Measurements from ENCODE around the gene PCDHB9.
"Not testable (repeated sequence)": the region's sequence is repeated elsewhere in the genome, so short reads cannot be mapped to it uniquely, and the experiment has no call there.

Gene PCDHB9

DNA sequence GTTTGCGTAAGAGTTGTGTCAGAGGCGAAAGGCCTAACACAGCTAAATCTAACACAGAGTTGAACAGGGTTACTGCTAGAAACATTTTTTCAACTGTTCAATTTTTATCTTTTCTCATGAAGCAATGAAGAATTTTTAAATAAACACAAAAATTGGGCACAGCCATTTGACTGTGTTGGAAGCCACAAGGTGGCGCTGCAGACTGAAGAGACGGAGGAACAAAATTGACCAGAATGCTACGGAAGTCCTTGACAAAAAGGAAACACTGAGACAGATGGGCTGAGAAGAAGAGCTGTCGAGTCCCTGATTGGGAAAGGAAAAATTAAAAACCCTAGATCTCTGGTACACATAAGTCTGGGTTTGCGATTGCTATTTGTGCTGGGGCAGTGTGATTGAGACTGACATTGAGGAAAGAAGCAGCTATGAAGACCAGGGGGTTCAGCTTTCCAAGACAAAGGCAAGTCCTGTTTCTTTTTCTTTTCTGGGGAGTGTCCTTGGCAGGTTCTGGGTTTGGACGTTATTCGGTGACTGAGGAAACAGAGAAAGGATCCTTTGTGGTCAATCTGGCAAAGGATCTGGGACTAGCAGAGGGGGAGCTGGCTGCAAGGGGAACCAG is at the start of gene PCDHB9:
Gene PCDHB9 (plus strand): TSS at position 265 of the 616 bp plus-strand sequence. CDS start 158 bp downstream, at position 423.
- Histone ChIP-seq H3K27ac (no peak within 1 kb of the TSS), H3K36me3 (ENCODE audit: insufficient read depth, low read length) (no peaks in the 10 kb centered on the region), H3K4me3 (peak within 1 kb of the TSS; percentile 66), H3K9ac (ENCODE audit: insufficient read length) (peak within 1 kb of the TSS; percentile 66), H3K9me3 (ENCODE audit: low read depth, low read length) (no peaks in the 10 kb centered on the region)
- TF ChIP-seq POLR2AphosphoS5 (IDR thresholded peaks at IDR 0.05; ENCODE audit: borderline replicate concordance, low read depth, low read length) = no peak
- TF ChIP-seq EZH2 (IDR thresholded peaks at IDR 0.05) = no peak
- TF ChIP-seq FOXP2 (optimal IDR thresholded peaks at IDR 0.05; ENCODE audit: control extremely low read depth, extremely low read length, insufficient read depth) = no peak
- no peak for DNase-seq (ENCODE audit: low read depth, low spot score)

DNA sequence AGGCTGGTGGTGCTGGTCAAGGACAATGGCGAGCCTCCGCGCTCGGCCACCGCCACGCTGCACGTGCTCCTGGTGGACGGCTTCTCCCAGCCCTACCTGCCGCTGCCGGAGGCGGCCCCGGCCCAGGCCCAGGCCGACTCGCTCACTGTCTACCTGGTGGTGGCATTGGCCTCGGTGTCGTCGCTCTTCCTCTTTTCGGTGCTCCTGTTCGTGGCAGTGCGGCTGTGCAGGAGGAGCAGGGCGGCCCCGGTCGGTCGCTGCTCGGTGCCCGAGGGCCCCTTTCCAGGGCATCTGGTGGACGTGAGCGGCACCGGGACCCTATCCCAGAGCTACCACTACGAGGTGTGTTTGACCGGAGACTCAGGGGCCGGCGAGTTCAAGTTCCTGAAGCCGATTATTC is 49.6 kb upstream of the PCDHB9 start:
- DNase-seq (ENCODE audit: low read depth, low spot score); H3K9ac ChIP-seq (ENCODE audit: insufficient read length); H3K9me3 ChIP-seq (ENCODE audit: low read depth, low read length); H3K27ac ChIP-seq; H3K4me3 ChIP-seq: not testable (repeated sequence)
- H3K36me3 ChIP-seq (ENCODE audit: insufficient read depth, low read length) = peaks cover 27% of the 10 kb centered on the region

DNA sequence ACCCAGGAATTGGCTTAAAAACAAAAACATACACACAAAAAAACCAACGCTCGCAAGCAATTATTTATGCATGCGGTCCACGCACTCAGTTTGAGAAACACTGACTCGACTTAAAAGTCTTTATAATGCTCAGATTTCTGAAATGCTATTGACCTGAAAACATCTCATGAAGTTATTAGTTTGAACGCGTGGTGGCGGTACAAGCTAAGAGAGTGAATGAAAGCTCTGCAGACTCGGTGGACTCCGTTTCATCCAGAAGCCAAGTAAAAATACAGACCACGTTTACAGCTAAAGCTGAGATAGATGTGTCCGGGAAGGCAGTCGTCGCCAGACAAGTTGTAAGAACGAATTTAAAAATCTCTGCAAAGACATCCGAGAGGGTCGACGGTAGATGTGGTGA is 37.1 kb upstream of the PCDHB9 start, which contains the start of gene PCDHB6:
Gene PCDHB6 (plus strand): TSS at position 246 of the 400 bp plus-strand sequence. CDS start 201 bp downstream, outside the sequence.
- no peak for DNase-seq (ENCODE audit: low read depth, low spot score)
- Histone ChIP-seq H3K36me3 (ENCODE audit: insufficient read depth, low read length) (no peaks in the 10 kb centered on the region), H3K4me3 (no peak within 1 kb of the TSS)

DNA sequence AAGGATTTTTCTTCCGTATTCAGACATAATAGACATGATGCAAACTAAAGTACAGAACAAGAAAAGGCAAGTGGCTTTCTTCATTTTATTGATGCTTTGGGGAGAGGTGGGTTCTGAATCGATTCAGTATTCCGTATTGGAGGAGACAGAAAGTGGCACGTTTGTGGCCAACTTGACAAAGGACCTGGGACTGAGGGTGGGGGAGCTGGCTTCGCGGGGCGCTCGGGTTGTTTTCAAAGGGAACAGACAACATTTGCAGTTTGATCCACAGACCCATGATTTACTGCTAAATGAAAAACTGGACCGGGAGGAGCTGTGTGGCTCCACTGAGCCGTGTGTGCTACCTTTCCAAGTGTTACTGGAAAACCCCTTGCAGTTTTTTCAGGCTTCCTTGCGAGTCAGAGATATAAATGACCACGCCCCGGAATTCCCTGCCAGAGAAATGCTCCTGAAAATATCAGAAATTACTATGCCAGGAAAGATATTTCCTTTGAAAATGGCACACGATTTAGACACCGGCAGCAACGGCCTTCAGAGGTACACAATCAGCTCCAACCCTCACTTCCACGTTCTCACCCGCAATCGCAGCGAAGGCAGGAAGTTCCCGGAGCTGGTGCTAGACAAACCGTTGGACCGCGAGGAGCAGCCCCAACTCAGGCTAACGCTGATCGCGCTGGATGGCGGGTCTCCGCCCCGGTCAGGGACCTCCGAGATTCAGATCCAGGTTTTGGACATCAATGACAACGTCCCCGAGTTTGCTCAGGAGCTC is 36.6 kb upstream of the PCDHB9 start:
- 0 out of 2 replicates have a peak, but pooled peaks cover 3% of the 10 kb centered on the region for H3K9me3 ChIP-seq (ENCODE audit: low read depth, low read length)
- H3K36me3 ChIP-seq (ENCODE audit: insufficient read depth, low read length) = no peaks in the 10 kb centered on the region
- no peak overlapping the region for H3K9ac ChIP-seq (ENCODE audit: insufficient read length)
- no peak overlapping the region for H3K4me3 ChIP-seq
- DNase-seq (ENCODE audit: low read depth, low spot score) = no peak
- H3K27ac ChIP-seq = no peak overlapping the region
- no peak for TF ChIP-seq EZH2 (IDR thresholded peaks at IDR 0.05)
- TF ChIP-seq POLR2AphosphoS5 (IDR thresholded peaks at IDR 0.05; ENCODE audit: borderline replicate concordance, low read depth, low read length) = no peak
- no peak for TF ChIP-seq FOXP2 (optimal IDR thresholded peaks at IDR 0.05; ENCODE audit: control extremely low read depth, extremely low read length, insufficient read depth)

More for the DNA sequence above, 37.1 kb upstream of the PCDHB9 start, which contains the start of gene PCDHB6:
- no peak within 1 kb of the TSS for H3K9ac ChIP-seq (ENCODE audit: insufficient read length)
- H3K9me3 ChIP-seq (ENCODE audit: low read depth, low read length) = no peaks in the 10 kb centered on the region
- TF ChIP-seq POLR2AphosphoS5 (IDR thresholded peaks at IDR 0.05; ENCODE audit: borderline replicate concordance, low read depth, low read length) (no peak), FOXP2 (optimal IDR thresholded peaks at IDR 0.05; ENCODE audit: control extremely low read depth, extremely low read length, insufficient read depth) (no peak), EZH2 (IDR thresholded peaks at IDR 0.05) (no peak)
- no peak within 1 kb of the TSS for H3K27ac ChIP-seq

DNA sequence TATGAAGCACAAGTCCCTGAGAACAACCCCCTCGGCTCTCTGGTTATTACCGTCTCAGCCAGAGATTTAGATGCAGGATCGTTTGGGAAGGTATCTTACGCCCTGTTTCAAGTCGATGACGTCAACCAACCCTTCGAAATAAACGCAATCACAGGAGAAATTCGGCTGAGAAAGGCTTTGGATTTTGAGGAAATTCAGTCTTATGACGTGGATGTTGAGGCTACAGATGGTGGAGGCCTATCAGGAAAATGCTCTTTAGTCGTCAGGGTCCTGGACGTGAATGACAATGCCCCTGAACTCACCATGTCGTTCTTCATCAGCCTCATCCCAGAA is 36.0 kb upstream of the PCDHB9 start:
- no peak for DNase-seq (ENCODE audit: low read depth, low spot score)
- Histone ChIP-seq H3K27ac (no peak overlapping the region), H3K9me3 (ENCODE audit: low read depth, low read length) (0 out of 2 replicates have a peak, but pooled peaks cover 3% of the 10 kb centered on the region), H3K9ac (ENCODE audit: insufficient read length) (no peak overlapping the region), H3K36me3 (ENCODE audit: insufficient read depth, low read length) (no peaks in the 10 kb centered on the region), H3K4me3 (no peak overlapping the region)
- TF ChIP-seq POLR2AphosphoS5 (IDR thresholded peaks at IDR 0.05; ENCODE audit: borderline replicate concordance, low read depth, low read length) (no peak), FOXP2 (optimal IDR thresholded peaks at IDR 0.05; ENCODE audit: control extremely low read depth, extremely low read length, insufficient read depth) (no peak), EZH2 (IDR thresholded peaks at IDR 0.05) (no peak)

DNA sequence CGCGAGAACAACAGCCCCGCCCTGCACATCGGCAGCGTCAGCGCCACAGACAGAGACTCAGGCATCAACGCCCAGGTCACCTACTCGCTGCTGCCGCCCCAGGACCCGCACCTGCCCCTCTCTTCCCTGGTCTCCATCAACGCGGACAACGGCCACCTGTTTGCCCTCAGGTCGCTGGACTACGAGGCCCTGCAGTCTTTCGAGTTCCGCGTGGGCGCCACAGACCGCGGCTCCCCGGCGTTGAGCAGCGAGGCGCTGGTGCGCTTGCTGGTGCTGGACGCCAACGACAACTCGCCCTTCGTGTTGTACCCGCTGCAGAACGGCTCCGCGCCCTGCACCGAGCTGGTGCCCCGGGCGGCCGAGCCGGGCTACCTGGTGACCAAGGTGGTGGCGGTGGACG is 35.3 kb upstream of the PCDHB9 start:
- not testable (repeated sequence) for DNase-seq (ENCODE audit: low read depth, low spot score); H3K36me3 ChIP-seq (ENCODE audit: insufficient read depth, low read length); H3K9ac ChIP-seq (ENCODE audit: insufficient read length); H3K9me3 ChIP-seq (ENCODE audit: low read depth, low read length); H3K27ac ChIP-seq; H3K4me3 ChIP-seq

DNA sequence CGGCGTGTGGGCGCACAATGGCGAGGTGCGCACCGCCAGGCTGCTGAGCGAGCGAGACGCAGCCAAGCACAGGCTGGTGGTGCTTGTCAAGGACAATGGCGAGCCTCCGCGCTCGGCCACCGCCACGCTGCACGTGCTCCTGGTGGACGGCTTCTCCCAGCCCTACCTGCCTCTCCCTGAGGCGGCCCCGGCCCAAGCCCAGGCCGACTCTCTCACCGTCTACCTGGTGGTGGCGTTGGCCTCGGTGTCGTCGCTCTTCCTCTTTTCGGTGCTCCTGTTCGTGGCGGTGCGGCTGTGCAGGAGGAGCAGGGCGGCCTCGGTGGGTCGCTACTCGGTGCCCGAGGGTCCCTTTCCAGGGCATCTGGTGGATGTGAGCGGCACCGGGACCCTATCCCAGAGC is 34.9 kb upstream of the PCDHB9 start:
- not testable (repeated sequence) for DNase-seq (ENCODE audit: low read depth, low spot score); H3K4me3 ChIP-seq; H3K9ac ChIP-seq (ENCODE audit: insufficient read length); H3K9me3 ChIP-seq (ENCODE audit: low read depth, low read length); H3K27ac ChIP-seq; H3K36me3 ChIP-seq (ENCODE audit: insufficient read depth, low read length)

DNA sequence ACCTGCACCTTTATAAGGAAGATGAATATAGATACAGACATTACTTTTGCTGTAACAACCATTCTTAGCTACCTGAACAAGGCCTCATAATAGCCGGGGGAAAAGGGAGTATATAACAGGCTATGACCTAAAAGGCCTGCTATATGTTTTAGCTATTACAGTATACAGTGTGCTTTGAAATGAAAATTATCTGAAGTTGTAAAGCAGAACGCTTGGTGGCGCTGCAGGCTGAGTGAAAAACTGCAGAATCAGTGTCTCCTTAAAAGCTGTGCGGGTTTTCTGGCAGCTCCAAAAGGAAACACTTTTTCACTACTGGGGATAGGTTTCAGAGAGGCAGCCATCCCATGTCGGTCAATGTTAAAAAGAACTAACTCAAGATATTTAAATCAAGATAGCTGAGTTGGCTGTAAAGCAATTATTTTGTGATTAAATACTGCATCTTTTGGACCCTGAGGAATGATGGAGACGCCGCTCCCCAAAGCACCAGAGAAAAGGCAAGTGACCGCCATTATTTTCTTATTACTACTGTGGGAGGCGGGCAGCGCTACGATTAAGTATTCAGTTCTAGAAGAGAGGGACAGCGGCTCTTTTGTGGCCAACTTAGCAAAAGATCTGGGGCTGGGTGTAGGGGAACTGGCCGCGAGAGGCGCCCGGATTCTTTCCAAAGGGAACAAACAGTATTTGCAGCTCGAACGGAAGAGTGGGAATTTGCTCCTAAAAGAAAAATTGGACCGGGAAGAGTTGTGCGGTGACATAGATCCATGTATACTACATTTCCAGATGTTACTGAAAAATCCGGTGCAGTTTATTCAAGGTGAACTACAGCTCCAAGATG is 31.2 kb upstream of the PCDHB9 start:
- Histone ChIP-seq H3K9ac (ENCODE audit: insufficient read length) (no peak overlapping the region), H3K4me3 (no peak overlapping the region), H3K9me3 (ENCODE audit: low read depth, low read length) (0 out of 2 replicates have a peak, but pooled peaks cover 3% of the 10 kb centered on the region), H3K27ac (no peak overlapping the region), H3K36me3 (ENCODE audit: insufficient read depth, low read length) (no peaks in the 10 kb centered on the region)
- TF ChIP-seq EZH2 (IDR thresholded peaks at IDR 0.05) = no peak
- TF ChIP-seq FOXP2 (optimal IDR thresholded peaks at IDR 0.05; ENCODE audit: control extremely low read depth, extremely low read length, insufficient read depth) = no peak
- no peak for TF ChIP-seq POLR2AphosphoS5 (IDR thresholded peaks at IDR 0.05; ENCODE audit: borderline replicate concordance, low read depth, low read length)
- no peak for DNase-seq (ENCODE audit: low read depth, low spot score)

DNA sequence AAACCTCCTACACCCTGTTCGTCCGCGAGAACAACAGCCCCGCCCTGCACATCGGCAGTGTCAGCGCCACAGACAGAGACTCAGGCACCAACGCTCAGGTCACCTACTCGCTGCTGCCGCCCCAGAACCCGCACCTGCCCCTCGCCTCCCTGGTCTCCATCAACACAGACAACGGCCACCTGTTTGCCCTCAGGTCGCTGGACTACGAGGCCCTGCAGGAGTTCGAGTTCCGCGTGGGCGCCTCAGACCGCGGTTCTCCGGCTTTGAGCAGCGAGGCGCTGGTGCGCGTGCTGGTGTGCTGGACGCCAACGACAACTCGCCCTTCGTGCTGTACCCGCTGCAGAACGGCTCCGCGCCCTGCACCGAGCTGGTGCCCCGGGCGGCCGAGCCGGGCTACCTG is 29.6 kb upstream of the PCDHB9 start:
- not testable (repeated sequence) for DNase-seq (ENCODE audit: low read depth, low spot score); H3K9me3 ChIP-seq (ENCODE audit: low read depth, low read length); H3K4me3 ChIP-seq; H3K27ac ChIP-seq; H3K9ac ChIP-seq (ENCODE audit: insufficient read length); H3K36me3 ChIP-seq (ENCODE audit: insufficient read depth, low read length)

DNA sequence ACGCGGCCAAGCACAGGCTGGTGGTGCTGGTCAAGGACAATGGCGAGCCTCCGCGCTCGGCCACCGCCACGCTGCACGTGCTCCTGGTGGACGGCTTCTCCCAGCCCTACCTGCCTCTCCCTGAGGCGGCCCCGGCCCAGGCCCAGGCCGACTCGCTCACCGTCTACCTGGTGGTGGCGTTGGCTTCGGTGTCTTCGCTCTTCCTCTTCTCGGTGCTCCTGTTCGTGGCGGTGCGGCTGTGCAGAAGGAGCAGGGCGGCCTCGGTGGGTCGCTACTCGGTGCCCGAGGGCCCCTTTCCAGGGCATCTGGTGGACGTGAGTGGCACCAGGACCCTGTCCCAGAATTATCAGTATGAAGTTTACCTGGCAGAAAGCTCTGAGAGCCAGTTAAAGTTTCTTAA is 29.1 kb upstream of the PCDHB9 start:
- not testable (repeated sequence) for H3K36me3 ChIP-seq (ENCODE audit: insufficient read depth, low read length); H3K9ac ChIP-seq (ENCODE audit: insufficient read length); H3K4me3 ChIP-seq; DNase-seq (ENCODE audit: low read depth, low spot score); H3K27ac ChIP-seq; H3K9me3 ChIP-seq (ENCODE audit: low read depth, low read length)

Measured in SK-N-MC (cell line).